HG03175 (cell line): Measurements from ENCODE around the gene PRAC1.

Experiments used
- ATAC-seq: cut with Tn5 transposase; IDR thresholded peaks from one replicate; pipeline ENCODE4 v1.9.1; 2021; ENCODE audit warnings: mild to moderate bottlenecking, moderate library complexity; ENCODE audit not compliant: unreplicated experiment

Gene PRAC1

GRCh38 chr17:48747445-48748363, 25.4 kb upstream of the PRAC1 start:
- no peak for ATAC-seq

- no peak for ATAC-seq
These were observed 24.7 kb upstream of the PRAC1 start for GRCh38 chr17:48746916-48747444.

DNA sequence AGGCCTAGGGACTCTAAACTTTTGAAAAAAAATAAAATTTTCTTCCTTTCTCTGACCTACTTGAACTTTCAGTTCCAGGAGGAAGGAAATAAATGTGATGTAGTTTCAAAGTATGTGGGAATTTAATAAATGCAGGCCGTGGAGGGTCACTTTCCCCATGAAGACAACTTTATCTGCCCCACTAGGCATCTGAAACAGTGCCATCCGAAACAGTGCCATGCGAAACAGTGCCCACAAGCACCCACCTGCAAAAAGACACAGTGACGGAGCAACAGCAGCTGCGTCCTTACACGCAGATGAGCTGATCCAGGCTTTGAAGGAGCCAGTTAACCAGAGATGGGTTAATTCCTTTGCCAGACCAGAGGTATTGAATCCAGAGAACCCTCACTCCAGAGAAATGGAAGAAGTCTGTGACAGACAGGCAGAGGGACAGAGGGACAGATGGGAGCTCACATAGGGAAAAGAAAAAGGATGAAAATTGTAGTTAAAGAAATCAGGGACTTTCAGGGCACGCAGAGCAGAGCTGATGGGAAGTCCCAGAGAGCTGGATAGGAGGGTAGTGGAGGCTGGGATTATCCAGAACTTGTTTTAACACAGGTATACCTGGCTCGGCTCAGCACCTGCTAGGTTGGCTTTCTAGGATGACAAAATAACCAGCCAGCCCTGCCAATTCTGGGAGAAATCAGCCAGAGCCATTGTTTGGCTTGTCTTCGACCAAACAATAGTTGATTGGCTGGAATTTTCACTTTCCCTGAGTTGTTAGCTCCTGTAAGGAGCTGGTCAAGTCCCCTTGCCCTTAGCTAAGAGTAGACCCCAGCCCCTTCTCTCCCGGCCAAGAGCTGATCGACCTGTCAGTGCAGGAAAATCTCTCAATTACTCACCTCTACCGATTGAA, 23.3 kb upstream of the PRAC1 start:
- ATAC-seq: no peak

GRCh38 chr17:48740537-48740936, 18.2 kb upstream of the PRAC1 start:
- ATAC-seq: no peak

DNA sequence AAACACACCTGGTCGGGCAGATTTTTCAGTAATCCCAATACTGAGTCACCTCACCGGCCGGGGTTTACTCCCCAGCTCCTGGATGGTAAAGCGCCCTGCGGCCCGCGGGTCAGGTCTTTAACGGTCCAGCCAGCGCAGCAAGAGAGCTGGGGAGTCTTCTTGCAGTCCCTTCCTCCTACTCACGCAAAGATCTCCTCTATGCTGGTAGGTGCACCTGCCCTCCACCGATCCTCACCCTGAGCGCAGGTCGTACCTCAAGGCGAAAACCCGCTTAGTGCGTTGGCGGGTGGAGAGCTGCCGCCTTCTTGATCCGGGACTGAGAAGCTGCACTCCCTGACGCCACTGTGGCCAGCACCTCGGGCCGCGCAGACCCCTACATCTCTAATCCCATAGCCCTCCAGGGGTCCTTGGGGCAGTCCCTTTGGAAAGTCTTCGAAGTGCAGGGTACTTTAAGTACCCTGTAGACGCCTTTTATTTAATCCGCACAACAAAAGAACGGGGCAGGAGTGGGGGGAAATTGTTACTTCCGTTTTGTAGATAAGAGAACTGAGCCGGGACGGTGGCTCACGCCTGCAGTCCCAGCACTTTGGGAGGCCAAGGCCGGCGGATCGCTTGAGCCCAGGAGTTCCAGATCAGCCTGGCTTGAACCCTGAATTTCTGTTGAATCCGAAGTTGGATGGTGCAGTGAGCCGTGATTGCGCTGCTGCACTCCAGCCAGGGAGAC, 16.6 kb upstream of the PRAC1 start:
- no peak for ATAC-seq

DNA sequence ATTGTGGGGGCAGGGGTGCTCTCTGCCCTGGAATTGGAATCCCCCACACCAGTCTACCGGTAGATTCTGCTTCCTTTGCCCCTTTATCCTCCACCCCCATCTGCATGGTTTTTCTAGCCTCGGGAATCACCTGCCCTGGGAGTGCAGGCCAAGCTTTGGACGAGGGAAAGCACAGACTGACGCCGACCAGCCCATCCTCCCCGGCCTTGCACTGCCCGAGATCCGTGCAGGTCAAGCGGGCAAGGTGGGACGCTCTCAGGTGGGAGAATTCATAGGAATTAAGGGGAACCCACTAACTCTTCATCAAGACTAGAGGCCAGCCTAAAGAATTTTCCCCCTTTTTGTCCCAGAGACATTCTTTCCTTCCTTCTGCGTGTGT, 16.1 kb upstream of the PRAC1 start:
- ATAC-seq: no peak

GRCh38 chr17:48737330-48738043, 15.2 kb upstream of the PRAC1 start:
- no peak for ATAC-seq

- ATAC-seq: no peak
These were observed 12.7 kb upstream of the PRAC1 start for GRCh38 chr17:48735062-48735351.

GRCh38 chr17:48734333-48735061, 12.2 kb upstream of the PRAC1 start:
- no peak for ATAC-seq

- no peak for ATAC-seq
These were observed 11.5 kb upstream of the PRAC1 start for GRCh38 chr17:48733632-48734328.

GRCh38 chr17:48732688-48733629, 10.6 kb upstream of the PRAC1 start:
- no peak for ATAC-seq

DNA sequence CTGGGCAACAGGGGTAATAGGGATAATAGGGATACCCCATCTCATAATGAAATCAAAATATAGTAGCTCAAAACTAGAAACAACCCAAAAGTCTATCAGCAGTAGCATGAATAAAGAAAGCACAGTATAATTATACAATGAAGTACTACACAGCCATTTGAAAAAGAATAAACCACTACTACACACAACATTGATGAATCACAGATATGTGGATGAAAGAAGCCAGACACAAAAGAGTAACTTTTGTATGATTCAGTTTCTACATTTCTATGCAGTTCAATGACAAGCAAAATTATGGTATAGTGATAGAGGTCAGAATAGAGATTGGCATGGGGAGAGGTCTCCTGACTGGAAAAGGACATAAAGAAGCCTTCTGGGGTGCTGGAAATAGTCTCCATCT, 9.0 kb upstream of the PRAC1 start:
- no peak for ATAC-seq

DNA sequence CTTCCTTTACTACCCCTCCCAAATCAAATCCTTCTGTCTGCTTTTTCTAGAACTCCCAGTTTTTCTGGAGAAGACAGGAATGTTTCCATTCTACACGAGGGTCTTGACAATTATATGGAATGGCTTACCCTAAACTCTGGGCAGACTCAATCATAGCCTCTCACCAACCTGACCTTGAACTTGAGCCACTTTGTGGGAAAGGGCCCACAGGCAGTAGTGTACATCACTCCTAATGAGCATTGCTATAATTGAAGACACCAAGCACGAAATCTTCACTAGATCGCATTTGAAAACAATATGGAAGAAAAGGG, 7.9 kb upstream of the PRAC1 start:
- no peak for ATAC-seq

DNA sequence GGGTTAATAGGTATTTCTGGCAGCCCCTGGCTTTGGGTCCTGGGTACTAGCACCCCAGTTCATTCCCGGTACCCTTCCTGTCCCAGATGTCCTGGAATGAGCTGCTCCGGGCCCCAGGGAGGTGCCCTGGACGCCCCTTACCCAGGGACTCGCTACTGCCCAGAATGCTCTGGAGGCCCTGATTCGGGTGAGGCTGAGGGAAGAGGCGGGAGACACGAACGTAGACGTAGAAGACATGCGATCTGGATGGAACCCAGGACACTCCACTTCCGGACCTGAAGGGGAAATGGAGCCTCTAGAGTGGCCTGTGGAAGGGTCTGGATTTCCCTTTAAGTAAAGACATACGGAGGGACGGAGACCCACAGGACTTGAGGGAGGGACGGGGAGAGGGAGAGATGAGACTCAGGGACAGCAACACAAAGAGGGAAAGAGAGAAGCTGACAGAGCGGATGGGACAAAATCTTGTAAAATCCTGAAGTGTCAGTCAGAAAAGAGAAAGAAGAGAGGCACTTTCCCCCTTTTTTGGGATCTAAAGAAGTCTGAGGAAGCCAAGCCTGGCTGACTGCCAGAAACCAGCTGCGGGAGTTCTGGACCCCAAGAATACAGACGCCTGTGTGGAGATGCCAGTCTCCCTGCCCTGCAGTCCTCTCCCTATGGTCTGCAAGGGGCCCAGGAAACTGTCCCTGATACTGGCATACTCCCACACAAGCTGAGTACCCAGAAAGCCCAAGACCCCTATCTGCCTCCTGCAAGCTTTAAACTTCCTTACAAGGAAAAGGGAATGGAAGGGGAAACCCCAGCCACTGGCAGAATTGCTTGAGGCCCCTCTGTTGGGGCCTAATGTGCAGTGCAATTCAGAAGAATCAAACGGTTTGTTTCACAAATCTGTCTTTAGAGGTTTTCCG, 7.3 kb upstream of the PRAC1 start:
- ATAC-seq: no peak

GRCh38 chr17:48728232-48729231, 6.2 kb upstream of the PRAC1 start, which contains the start of gene HOXB13:
TSS of gene HOXB13 (minus strand) at chr17:48728750. CDS start at chr17:48728593, 157 bp downstream.
- no peak for ATAC-seq
